CD4-positive, alpha-beta T cell treated with Interleukin-21 for 1 hour (primary cell): ENCODE data around the gene DCAF4.

Experiments
- DNase-seq: peaks from one replicate; pipeline ENCODE4 v3.0.0-alpha.2; 2020

The DCAF4 gene, protein sequence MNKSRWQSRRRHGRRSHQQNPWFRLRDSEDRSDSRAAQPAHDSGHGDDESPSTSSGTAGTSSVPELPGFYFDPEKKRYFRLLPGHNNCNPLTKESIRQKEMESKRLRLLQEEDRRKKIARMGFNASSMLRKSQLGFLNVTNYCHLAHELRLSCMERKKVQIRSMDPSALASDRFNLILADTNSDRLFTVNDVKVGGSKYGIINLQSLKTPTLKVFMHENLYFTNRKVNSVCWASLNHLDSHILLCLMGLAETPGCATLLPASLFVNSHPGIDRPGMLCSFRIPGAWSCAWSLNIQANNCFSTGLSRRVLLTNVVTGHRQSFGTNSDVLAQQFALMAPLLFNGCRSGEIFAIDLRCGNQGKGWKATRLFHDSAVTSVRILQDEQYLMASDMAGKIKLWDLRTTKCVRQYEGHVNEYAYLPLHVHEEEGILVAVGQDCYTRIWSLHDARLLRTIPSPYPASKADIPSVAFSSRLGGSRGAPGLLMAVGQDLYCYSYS

DNA sequence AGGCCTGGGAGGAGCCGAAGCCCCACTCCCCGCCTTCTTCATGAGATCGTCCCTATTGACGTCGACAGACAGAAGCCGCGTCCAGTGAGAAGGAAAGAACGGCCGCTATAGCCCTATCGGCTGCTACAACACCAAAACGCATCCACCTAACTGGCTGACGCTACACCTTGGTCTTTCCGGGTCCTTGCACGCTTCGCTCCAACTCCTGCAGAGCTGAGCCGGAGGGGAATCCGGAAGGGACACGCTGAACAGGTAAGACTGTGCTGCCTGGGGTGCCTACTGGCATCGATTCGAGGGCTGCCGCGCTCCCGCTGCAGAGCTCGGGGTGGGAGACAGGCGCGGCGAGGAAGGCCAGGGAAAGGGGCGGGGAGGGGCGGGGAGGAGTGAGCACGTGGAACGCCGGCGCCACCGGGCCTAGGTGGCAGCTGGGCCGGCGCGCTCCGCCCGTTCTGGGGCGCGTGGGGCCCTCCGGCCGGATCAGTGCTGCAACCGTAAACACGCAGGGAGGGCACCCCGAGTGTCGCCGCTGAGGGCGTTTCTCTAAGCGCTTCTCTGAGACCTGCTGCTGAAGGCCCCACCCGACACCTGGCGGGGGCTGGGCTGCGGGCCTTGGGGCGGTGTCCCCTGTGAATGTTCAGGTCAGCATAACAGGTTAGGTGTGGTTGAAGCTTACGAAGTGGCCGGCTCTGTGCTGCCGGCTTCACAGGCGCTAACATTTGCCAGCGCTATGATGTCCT lies at the start of gene DCAF4:
Gene DCAF4, plus strand, starts transcription at position 173 of the 737 bp plus-strand sequence. CDS start 11,515 bp downstream, outside the sequence.
- peak; percentile 96 for DNase-seq

DNA sequence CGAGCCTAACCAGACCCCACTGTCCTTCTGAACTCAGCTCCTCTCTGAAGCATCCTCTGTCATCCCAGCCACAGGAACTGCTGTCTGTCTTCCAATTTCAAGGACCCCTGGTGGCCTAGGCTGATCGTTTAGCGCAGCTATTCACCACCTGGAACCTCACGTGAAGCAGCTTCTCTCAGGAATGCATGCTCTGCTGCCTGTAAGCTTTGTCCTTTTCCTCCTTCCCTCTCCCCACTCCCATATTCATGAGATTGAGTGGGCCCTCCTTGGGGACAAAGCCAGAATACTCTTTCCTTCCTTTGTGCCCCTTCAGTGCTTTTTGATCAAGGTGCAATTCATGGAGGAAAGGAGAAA lies 49.6 kb upstream of the DCAF4 start:
- no peak for DNase-seq

DNA sequence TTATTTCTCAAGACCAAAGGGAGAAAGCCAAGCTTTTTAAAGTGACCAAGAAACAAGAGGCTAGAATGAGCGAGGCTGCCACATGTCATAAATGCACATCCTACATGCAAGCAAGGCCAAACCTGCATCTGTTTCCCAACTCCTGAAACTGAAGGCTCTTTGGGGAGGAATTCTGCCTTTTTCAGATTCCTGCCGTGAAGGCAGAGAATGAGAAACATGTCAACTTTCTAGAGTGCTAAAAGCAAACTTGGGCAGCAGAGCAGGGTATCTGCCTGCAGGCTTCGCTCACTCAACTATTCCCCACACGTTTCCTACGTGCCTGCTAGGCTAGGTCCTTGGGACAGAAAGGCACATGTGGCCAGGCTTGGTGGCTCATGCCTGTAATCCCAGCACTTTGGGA lies 47.5 kb upstream of the DCAF4 start:
- no peak for DNase-seq

DNA sequence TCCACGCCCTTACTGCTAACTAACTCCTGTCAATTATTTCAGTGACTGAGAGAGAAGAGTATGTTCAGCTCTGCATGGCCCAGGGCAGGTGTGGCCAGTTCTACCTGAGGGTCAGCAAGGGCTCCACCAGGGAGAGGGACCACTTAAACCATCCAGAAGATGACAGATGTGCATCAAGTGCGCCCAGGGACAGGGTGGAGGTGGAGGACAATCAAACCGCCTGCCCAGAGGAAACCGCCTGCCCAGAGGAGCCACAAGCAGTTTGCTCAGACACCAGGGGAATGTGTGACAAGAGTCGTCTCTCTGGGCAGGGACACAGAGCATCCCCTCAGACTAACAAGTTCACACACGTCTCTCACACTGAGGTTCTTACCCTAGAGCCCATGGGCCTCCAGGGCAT lies 46.8 kb upstream of the DCAF4 start:
- no peak for DNase-seq

DNA sequence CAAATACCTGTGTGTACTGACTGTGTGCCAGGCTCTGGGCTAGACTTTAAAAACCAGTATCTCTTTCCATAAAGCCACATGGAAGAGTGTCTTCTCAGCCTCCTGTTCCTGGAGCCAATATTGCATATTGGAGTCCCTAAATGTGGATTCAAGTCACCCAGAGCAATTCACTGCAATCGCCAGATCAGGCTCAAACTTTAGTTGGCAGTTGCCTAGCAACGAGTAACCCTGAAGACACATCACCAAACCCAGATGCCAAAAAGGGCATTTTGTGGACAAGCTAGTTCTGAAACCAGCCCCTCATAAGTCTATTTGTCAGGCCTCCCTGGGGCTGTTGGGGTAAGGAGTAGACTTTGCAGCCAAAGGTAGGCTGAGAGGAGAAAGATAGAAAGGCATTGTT lies 46.1 kb upstream of the DCAF4 start:
- no peak for DNase-seq

DNA sequence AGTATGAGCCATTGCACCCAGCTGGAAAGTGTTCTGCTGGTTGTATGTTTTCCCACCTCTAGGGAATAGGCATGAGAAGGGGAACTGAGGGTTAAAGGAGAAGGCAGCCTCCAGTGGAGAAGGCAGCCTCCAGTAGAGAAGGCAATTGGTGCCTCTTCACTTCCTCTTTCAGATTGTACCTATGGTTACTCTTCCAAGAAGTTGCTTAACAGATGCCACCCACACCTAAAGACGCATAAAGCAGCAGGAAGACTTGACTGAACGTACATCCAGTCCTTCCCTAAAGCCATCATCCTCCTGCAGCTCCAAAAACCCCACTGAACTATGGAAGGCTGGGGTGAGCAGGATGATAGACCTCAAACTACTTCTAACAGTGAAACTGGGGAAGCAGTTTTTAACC lies 45.4 kb upstream of the DCAF4 start:
- DNase-seq: no peak

DNA sequence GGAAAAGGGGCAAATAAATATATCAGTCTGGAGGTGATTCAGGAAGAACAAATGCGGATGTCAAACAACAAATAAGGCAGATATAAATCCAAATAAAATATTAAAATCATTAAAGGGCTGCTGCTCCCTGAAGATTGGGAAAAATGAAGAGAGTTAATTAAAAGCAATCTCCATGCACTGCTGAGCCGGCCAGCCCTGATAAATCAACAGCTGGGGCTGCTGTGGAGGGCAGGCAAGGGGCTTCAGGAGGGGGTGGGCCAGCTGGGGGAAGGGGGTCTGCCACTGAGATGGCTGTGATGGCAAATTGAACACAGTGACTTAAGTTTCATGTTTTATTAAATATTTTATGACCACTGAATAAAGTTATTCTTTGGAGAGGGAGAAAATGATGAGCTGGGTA lies 44.7 kb upstream of the DCAF4 start:
- no peak for DNase-seq

DNA sequence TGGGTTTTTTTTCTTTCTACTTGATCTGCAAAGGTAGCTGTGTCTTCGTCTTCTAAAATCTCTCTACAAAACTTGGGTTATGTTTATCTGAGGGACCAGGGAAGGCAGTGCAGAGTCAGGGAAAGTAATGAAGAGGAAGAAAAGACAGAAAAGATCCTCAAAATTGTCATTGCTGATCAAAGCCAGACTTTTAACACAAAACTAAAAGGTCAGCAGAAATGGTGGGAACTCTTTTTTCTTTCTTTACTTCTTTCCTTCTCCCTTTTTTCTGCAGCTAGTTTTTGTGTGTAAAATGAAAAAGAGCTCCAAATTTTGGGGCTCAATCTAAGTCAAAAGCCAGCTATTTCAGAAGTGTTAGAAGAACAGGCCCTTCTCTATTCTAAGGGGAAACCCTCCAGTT lies 44.2 kb upstream of the DCAF4 start:
- DNase-seq: no peak

DNA sequence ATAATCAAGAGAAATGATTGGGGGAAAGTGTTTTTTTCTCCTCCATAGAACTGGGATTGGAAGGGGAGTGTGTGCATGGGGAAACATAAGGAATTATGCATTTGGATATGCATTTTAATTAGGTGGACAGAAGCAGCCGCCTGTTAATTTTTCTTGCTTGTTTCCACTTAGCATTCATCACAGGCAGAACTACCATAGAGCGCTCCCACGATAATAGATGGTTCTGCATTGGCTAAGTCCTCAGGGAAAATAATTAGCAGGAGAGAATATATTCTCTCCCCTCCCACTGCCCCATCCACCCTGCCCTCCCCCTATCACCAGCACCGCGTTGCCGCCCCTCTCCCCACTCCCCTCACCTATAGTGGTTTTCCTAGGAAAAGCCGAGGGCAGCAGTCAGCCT lies 43.8 kb upstream of the DCAF4 start:
- DNase-seq: no peak

DNA sequence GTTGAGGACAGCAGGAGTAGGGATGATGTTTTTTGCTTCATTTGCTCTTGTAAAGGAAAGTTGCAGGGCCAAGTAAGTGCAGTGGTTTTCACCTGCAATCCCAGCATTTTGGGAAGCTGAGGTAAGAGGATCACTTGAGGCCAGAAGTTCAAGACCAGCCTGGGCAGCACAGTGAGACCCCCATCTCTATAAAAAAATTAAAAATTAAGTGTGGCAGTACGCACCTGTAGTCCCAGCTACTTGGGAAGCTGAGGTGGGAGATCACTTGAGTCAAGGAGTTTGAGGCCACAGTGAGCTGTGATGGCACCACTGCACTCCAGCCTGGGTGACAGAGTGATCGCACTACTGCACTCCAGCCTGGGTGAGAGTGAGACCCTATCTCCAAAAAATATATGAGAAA lies 43.2 kb upstream of the DCAF4 start:
- DNase-seq: no peak

DNA sequence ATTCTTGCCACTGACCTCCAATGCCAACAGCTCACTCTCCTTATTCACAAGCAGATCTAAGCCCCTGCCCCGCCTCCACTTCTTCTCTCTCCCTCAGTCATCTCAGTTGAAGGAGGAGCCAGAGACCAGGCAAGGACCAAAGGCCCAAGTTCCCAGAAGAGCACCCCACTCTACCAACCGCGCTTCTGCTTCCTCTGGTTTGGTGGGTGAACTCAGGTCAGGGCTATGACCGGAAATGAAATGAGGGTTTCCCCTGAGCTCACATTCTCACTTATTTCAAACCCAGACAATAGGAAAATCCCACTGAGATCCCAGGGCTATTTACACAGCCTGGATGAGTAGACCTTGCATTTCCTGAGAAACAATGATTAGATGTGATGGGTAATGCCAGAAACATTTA lies 42.3 kb upstream of the DCAF4 start:
- no peak for DNase-seq

DNA sequence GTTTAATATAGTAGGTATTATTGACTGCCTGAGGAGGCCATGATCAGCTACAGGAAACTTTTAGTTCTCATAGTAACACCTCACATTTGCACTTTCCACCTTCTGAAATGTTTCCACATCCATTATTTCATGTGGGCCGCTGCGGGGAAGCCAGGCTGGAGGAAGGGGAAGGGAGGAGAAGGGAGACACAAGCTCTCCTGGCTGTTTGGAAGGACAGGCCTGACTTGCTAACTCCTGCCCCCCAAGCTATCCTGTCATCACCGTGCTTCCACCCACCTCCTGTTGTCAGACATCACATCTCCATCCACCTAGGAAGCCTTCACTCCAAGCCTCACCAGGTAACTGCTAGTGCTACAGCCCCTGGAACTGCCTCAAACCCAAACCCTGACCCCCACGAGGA lies 41.9 kb upstream of the DCAF4 start:
- DNase-seq: no peak

DNA sequence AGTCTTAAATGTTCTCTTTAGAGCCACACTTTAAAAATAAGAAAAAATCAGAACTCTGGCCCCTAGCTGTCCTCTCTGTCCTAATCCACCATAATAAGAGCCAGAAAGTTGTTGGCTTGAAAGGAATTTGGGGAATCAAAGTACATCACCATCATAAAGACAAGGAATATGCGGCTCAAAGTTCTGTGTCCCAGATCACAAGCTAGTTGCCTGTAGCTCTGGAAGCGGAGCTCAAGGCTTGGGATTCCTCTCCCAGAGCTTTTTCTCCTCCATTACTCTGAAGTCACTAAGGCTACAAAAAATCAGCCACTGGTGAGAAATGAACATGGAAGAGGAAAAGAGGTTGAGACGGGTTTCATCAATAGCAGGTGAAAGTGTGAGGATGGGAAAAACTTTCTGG lies 38.8 kb upstream of the DCAF4 start:
- DNase-seq: no peak

DNA sequence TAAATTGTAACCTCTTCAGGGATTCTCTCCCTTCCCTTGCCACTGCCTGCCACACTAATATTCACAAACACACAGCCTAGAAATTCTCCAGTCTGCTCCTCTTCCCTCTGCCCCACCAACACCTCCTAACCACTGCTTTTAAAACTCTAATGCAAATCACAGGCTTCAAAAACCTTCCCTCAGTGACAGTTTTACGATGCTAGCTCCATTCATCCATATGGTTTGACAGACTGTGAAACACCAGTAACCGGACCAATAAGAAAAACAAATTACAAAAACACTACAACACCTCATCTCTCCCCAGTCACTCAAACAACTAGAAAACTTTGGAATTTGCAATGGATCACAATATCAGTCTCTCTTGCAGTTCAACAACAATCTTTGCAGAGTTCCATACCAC lies 38.1 kb upstream of the DCAF4 start:
- DNase-seq: no peak

DNA sequence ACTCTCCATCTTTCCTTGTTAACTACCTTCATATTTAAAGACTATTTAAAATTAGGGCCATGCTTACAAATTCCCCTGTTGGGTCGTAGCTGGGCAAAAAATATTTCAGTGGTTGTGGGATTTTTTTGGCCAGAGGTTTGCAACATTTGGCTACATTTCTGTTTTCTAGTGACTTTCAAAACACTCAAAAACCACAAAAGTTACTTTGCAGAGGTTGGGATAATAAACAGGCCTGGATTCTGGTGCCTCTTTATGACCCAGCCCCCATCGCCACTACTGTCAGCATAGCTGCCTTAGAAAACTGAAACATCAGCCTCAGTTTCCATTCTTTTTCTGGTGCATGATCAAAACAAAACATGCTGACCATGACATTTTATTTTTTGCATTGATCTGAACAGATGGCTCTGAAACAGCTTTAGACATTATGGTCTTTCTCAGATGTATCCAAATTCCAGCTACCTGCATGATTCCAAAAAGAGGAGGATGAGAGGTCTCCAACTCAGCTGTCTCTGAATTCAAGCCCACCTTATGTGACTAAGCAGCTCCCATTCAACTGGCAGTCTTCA lies 37.5 kb upstream of the DCAF4 start:
- DNase-seq: no peak

DNA sequence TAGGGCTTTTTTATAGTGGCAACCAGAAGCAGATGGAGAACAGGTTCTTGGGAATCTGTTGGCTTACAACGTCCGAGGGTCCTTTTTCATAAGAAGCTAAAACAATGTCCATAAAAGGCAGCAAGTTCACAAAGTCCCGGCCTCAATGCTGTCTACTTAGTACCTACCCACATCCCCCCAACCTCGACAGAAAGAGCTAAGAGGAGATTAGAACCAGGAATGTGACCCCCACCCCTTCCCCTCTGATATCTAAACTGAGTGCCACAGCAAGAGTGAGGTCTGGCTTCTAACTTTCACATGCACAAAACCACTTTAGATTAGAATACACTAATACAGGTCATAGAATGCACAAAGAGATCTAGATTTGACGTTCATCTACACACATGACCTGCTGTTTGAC lies 36.9 kb upstream of the DCAF4 start:
- DNase-seq: no peak

DNA sequence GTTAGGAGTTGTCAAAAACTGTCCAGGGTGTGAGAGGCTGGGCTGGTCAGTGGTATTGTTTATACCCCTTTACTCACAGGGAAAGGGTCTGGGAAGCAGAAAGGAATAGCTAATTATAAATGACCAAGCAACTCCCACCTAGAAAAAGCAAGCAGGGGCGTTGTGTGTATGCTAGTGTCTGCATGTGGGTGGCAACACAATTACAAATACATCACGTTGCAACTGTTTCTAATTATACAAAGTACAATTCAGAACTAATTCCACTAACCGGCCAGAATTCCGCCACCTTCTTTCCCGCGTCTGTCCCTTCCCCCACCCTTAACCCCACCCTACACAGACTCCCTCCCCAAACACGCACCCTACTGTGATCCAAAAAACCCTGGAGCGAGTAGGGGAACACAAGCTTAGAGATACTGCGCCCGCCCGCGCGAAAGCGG lies 34.6 kb upstream of the DCAF4 start:
- DNase-seq: no peak

DNA sequence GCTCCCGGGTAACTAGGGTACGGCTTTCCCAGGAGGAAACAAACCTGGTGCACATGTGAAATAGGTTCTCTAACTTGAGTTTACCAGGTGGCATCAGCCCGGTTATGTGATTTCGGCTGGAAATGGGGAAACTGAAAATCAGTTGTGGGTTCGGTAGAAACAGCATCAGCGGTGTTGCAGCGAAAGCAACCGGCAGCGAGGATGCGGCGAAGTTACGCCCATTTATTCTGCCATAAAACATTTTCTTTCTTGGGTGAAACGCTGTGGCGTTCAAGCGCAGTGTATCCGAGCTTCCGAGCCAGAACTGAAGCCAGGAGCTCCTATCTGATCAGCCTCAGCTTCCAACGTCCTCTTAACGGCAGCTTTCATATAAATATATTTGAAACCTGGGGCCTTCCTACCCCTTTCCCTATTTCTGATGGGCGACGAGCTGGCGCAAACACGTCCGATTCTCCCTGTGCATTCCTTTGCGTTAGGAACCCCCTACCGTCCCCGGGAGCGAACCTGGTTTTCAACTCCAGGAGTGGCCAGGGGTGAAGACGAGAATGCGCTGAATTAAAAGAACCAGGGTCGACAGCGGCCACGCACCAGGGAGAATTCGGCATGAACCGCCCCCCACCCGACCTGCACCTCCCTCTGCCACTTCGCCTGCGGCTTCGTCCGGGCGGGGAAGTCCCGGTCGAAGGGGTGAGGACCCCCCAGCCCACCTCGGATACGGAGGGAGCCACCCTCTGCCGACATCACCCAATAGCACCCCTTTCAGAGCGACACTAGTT lies 34.0 kb upstream of the DCAF4 start:
- peak; percentile 28 for DNase-seq

DNA sequence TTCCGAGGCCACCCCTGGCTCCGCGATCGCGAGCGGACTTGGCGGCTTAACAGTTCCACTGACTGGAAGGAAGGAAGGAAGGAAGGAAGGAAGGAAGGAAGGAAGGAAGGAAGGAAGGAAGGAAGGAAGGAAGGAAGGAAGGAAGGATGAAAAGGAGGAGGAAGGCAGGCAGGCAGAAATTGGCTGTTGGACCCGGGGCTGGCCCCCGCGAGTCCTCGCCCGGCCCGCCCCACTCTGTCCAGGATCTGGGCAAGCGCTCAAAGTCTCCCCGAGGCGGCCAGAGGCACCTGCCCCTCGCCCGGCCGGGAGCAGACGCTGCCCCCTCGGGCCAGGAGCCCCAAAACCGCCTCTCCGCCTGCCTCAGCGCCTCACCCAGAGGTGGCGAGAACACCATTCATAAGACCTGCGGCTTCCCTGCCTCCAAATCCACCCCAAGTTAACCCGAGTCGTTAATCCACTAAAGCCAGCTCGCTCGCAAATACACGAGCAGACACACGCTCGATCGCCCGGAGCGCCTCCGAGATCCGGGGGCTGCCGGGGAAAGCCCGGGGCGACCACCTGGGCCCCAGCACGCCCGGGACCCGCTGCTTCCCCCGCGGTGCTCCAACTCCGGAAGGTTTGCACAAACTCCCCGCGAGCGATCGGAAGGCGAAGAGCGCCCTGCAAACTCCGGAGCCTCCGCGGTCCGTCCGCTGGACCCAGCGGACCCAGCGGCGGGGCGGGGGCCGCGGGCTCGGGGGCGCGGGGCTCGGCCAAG lies 33.2 kb upstream of the DCAF4 start:
- DNase-seq: peak; percentile 24

DNA sequence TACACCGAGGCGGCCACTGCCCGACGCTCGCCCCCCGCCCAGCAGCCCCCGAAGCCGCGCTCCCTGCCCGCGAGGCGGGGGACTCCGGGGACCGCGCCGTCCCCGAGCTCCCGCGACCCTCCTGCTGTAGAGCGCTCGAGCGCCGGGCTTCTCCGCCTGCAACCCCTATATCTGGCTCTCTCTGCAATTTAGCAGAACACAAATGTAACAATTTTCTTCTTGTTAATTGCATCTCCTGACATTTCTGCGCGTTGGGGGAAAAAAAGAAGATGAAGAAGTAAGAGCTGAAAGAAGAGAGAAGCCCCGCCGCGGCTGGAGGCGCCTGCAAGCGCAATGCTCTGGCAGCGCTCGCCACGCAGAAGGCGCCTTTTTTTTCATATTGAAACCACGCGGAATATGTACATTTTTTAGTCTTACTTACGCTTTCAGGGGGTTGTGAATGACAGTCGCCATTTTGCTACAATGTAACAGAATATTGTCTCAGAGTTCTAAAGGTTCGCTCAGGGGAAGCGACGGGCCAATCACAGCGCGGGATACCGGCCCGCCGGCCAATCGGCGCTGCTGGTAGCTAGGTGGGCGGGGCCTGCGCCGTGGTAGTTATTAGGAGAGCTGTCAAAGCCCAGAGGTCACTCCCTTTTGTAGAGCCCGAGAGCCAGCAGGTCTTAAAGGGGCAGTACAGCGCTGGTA lies 32.5 kb upstream of the DCAF4 start, which contains the start of gene DPF3:
Gene DPF3, minus strand, starts transcription at position 466 of the 687 bp plus-strand sequence. Its CDS starts 13 bp downstream, at position 453.
- DNase-seq: peak; percentile 95

DNA sequence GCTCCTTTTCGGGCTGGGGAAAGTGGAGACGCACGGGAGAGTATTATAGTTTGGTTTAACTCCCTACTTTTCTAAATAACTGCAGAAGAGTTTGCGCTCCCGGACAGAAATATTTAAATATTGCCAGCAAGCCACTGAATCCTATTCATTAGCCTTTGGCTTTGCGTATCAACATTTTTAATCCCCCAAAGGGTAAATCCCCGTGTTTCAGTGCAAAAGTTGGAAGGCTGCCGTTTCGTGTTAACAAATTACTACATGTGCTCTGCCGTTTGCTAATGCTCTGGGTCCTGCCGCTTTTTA lies 32.0 kb upstream of the DCAF4 start:
- no peak for DNase-seq
